ENCODE data around the gene ITGA2. TPM values are rescaled to one million over a fixed set of nuclear protein-coding genes. Genes with fewer than 3 reads are reported as not detected.

ITGA2 gene
- total RNA-seq, 2 donors from 2014 or later: 0.79 to 1.7 TPM

- H3K4me1 Mint-ChIP-seq (ENCODE audit: low read depth): peaks cover 52% of the 10 kb centered on the region
- ATAC-seq (replicated peaks in 1 of 2) (no peak), DNase-seq (no peak)
- H3K36me3 Mint-ChIP-seq (ENCODE audit: insufficient read depth in 2 of 2): peaks cover 0 to 3% of the 10 kb centered on the region in 2 donors
- no peak overlapping the region for H3K27ac Mint-ChIP-seq
- no peak overlapping the region for H3K4me3 Mint-ChIP-seq
- no peaks in the 10 kb centered on the region for H3K9me3 Mint-ChIP-seq
- H3K27me3 Mint-ChIP-seq (ENCODE audit: low read depth): peaks cover 56% of the 10 kb centered on the region
Measured at GRCh38 chr5:53011233-53011632, 22.1 kb downstream of the ITGA2 start.

GRCh38 chr5:53013857-53014256 is 24.7 kb downstream of the ITGA2 start:
- H3K4me1 Mint-ChIP-seq (ENCODE audit: low read depth): peaks cover 28% of the 10 kb centered on the region
- no peak for ATAC-seq (replicated peaks in 1 of 2)

GRCh38 chr5:53017383-53017782 is 28.2 kb downstream of the ITGA2 start:
- Mint-ChIP-seq H3K4me3 (no peak overlapping the region), H3K4me1 (ENCODE audit: low read depth) (peaks cover 8% of the 10 kb centered on the region), H3K9me3 (no peaks in the 10 kb centered on the region), H3K27me3 (ENCODE audit: low read depth) (peaks cover 58% of the 10 kb centered on the region), H3K27ac (no peak overlapping the region), H3K36me3 (ENCODE audit: insufficient read depth in 2 of 2) (peaks cover 0 to 3% of the 10 kb centered on the region in 2 donors)
- DNase-seq: no peak
- ATAC-seq (replicated peaks in 1 of 2): no peak

More at GRCh38 chr5:53013857-53014256, 24.7 kb downstream of the ITGA2 start:
- Mint-ChIP-seq H3K36me3 (ENCODE audit: insufficient read depth in 2 of 2) (peaks cover 0 to 3% of the 10 kb centered on the region in 2 donors), H3K27ac (no peak overlapping the region), H3K27me3 (ENCODE audit: low read depth) (peaks cover 67% of the 10 kb centered on the region), H3K9me3 (no peaks in the 10 kb centered on the region), H3K4me3 (no peak overlapping the region)
- no peak for DNase-seq

GRCh38 chr5:53017794-53018391 is 28.7 kb downstream of the ITGA2 start:
- DNase-seq: no peak
- Mint-ChIP-seq H3K27me3 (ENCODE audit: low read depth) (peaks cover 55% of the 10 kb centered on the region), H3K36me3 (ENCODE audit: insufficient read depth in 2 of 2) (peaks cover 0 to 3% of the 10 kb centered on the region in 2 donors), H3K4me3 (no peak overlapping the region), H3K9me3 (no peaks in the 10 kb centered on the region), H3K4me1 (ENCODE audit: low read depth) (peaks cover 8% of the 10 kb centered on the region), H3K27ac (no peak overlapping the region)
- ATAC-seq (replicated peaks in 1 of 2): no peak

- Mint-ChIP-seq H3K36me3 (ENCODE audit: insufficient read depth in 2 of 2) (peaks cover 0 to 3% of the 10 kb centered on the region in 2 donors), H3K27ac (no peak overlapping the region)
- ATAC-seq (replicated peaks in 1 of 2): no peak
Measured at GRCh38 chr5:53019320-53019719, 30.2 kb downstream of the ITGA2 start.

GRCh38 chr5:53022930-53023511 is 33.9 kb downstream of the ITGA2 start:
- peaks cover 10% of the 10 kb centered on the region for H3K27me3 Mint-ChIP-seq (ENCODE audit: low read depth)
- H3K4me1 Mint-ChIP-seq (ENCODE audit: low read depth): no peaks in the 10 kb centered on the region
- DNase-seq (no peak), ATAC-seq (replicated peaks in 1 of 2) (no peak)
- no peak overlapping the region for H3K4me3 Mint-ChIP-seq
- no peak overlapping the region for H3K27ac Mint-ChIP-seq
- H3K36me3 Mint-ChIP-seq (ENCODE audit: insufficient read depth in 2 of 2): no peaks in the 10 kb centered on the region
- H3K9me3 Mint-ChIP-seq: no peaks in the 10 kb centered on the region

More at GRCh38 chr5:53019320-53019719, 30.2 kb downstream of the ITGA2 start:
- peaks cover 40% of the 10 kb centered on the region for H3K27me3 Mint-ChIP-seq (ENCODE audit: low read depth)
- no peaks in the 10 kb centered on the region for H3K9me3 Mint-ChIP-seq
- DNase-seq: no peak
- H3K4me3 Mint-ChIP-seq: no peak overlapping the region
- peaks cover 8% of the 10 kb centered on the region for H3K4me1 Mint-ChIP-seq (ENCODE audit: low read depth)

- no peak overlapping the region for H3K27ac Mint-ChIP-seq
- peak; percentile 22 to 51 for ATAC-seq (replicated peaks in 1 of 2)
- DNase-seq: no peak
- no peak overlapping the region for H3K4me3 Mint-ChIP-seq
- H3K27me3 Mint-ChIP-seq (ENCODE audit: low read depth): peaks cover 10% of the 10 kb centered on the region
- no peaks in the 10 kb centered on the region for H3K9me3 Mint-ChIP-seq
- H3K4me1 Mint-ChIP-seq (ENCODE audit: low read depth): no peaks in the 10 kb centered on the region
- no peaks in the 10 kb centered on the region for H3K36me3 Mint-ChIP-seq (ENCODE audit: insufficient read depth in 2 of 2)
Measured at GRCh38 chr5:53023969-53024368, 34.8 kb downstream of the ITGA2 start.

- peaks cover 10% of the 10 kb centered on the region for H3K27me3 Mint-ChIP-seq (ENCODE audit: low read depth)
- peaks cover 4% of the 10 kb centered on the region for H3K4me1 Mint-ChIP-seq (ENCODE audit: low read depth)
- no peaks in the 10 kb centered on the region for H3K9me3 Mint-ChIP-seq
- no peaks in the 10 kb centered on the region for H3K36me3 Mint-ChIP-seq (ENCODE audit: insufficient read depth in 2 of 2)
- no peak for DNase-seq
- no peak overlapping the region for H3K27ac Mint-ChIP-seq
- H3K4me3 Mint-ChIP-seq: no peak overlapping the region
- ATAC-seq (replicated peaks in 1 of 2): no peak
Measured at GRCh38 chr5:53024535-53024934, 35.4 kb downstream of the ITGA2 start.

- ATAC-seq (replicated peaks in 1 of 2) (no peak), DNase-seq (no peak)
- Mint-ChIP-seq H3K9me3 (no peaks in the 10 kb centered on the region), H3K36me3 (ENCODE audit: insufficient read depth in 2 of 2) (peaks cover 0 to 2% of the 10 kb centered on the region in 2 donors), H3K27me3 (ENCODE audit: low read depth) (peaks cover 10% of the 10 kb centered on the region), H3K4me1 (ENCODE audit: low read depth) (peaks cover 13% of the 10 kb centered on the region), H3K27ac (no peak overlapping the region), H3K4me3 (no peak overlapping the region)
Measured at GRCh38 chr5:53025487-53025886, 36.3 kb downstream of the ITGA2 start.

GRCh38 chr5:53027913-53028312 is 38.8 kb downstream of the ITGA2 start:
- Mint-ChIP-seq H3K9me3 (no peaks in the 10 kb centered on the region), H3K4me3 (no peak overlapping the region), H3K27ac (no peak overlapping the region), H3K36me3 (ENCODE audit: insufficient read depth in 2 of 2) (peaks cover 0 to 2% of the 10 kb centered on the region in 2 donors), H3K4me1 (ENCODE audit: low read depth) (peaks cover 38% of the 10 kb centered on the region), H3K27me3 (ENCODE audit: low read depth) (no peaks in the 10 kb centered on the region)
- ATAC-seq (replicated peaks in 1 of 2) (no peak), DNase-seq (no peak)

GRCh38 chr5:53029608-53030007 is 40.5 kb downstream of the ITGA2 start:
- peak overlapping the region; percentile 61 for H3K27ac Mint-ChIP-seq
- H3K36me3 Mint-ChIP-seq (ENCODE audit: insufficient read depth in 2 of 2): peaks cover 0 to 2% of the 10 kb centered on the region in 2 donors
- H3K9me3 Mint-ChIP-seq: no peaks in the 10 kb centered on the region
- H3K27me3 Mint-ChIP-seq (ENCODE audit: low read depth): no peaks in the 10 kb centered on the region
- ATAC-seq (replicated peaks in 1 of 2) (peak; percentile 52 to 58), DNase-seq (no peak)
- peak overlapping the region in 1 of 2 donors; percentile 19 for H3K4me3 Mint-ChIP-seq
- peaks cover 42% of the 10 kb centered on the region for H3K4me1 Mint-ChIP-seq (ENCODE audit: low read depth)

- no peak for DNase-seq
- H3K4me1 Mint-ChIP-seq (ENCODE audit: low read depth): peaks cover 42% of the 10 kb centered on the region
- no peaks in the 10 kb centered on the region for H3K9me3 Mint-ChIP-seq
- no peak for ATAC-seq (replicated peaks in 1 of 2)
- no peaks in the 10 kb centered on the region for H3K27me3 Mint-ChIP-seq (ENCODE audit: low read depth)
- peaks cover 0 to 2% of the 10 kb centered on the region in 2 donors for H3K36me3 Mint-ChIP-seq (ENCODE audit: insufficient read depth in 2 of 2)
- H3K4me3 Mint-ChIP-seq: no peak overlapping the region
- H3K27ac Mint-ChIP-seq: no peak overlapping the region
Measured at GRCh38 chr5:53030893-53031292, 41.7 kb downstream of the ITGA2 start.

- Mint-ChIP-seq H3K4me3 (peak overlapping the region; percentile 42 to 60), H3K4me1 (ENCODE audit: low read depth) (peaks cover 42% of the 10 kb centered on the region), H3K9me3 (no peaks in the 10 kb centered on the region), H3K36me3 (ENCODE audit: insufficient read depth in 2 of 2) (peaks cover 0 to 2% of the 10 kb centered on the region in 2 donors), H3K27ac (peak overlapping the region; percentile 81), H3K27me3 (ENCODE audit: low read depth) (no peaks in the 10 kb centered on the region)
- DNase-seq (peak; percentile 50 to 54), ATAC-seq (replicated peaks in 1 of 2) (peak; percentile 90)
Measured at GRCh38 chr5:53031695-53032096, 42.5 kb downstream of the ITGA2 start.

GRCh38 chr5:53032188-53032587 is 43.0 kb downstream of the ITGA2 start:
- ATAC-seq (replicated peaks in 1 of 2) (no peak), DNase-seq (no peak)
- H3K27ac Mint-ChIP-seq: no peak overlapping the region
- H3K4me1 Mint-ChIP-seq (ENCODE audit: low read depth): peaks cover 43% of the 10 kb centered on the region
- peaks cover 0 to 2% of the 10 kb centered on the region in 2 donors for H3K36me3 Mint-ChIP-seq (ENCODE audit: insufficient read depth in 2 of 2)
- H3K4me3 Mint-ChIP-seq: peak overlapping the region; percentile 48 to 60
- no peaks in the 10 kb centered on the region for H3K27me3 Mint-ChIP-seq (ENCODE audit: low read depth)
- no peaks in the 10 kb centered on the region for H3K9me3 Mint-ChIP-seq
